ENCODE data around the gene NFATC2IP. TPM values are rescaled to one million over a fixed set of nuclear protein-coding genes. Genes with fewer than 3 reads are reported as not detected.

Gene NFATC2IP
- total RNA-seq, 4 donors from 2014 or later, result 26.4 to 65.3 (median 35.1) TPM

- Histone ChIP-seq H3K4me1 (peaks cover 5% of the 10 kb centered on the region), H3K4me3 (no peak overlapping the region), H3K27me3 (no peaks in the 10 kb centered on the region), H3K27ac (no peak overlapping the region), H3K36me3 (no peaks in the 10 kb centered on the region), H3K9me3 (no peaks in the 10 kb centered on the region)
- TF ChIP-seq POLR2AphosphoS5 (IDR thresholded peaks at IDR 0.05) (no peak), CTCF (IDR thresholded peaks at IDR 0.05) (no peak), EP300 (IDR thresholded peaks at IDR 0.05) (no peak), POLR2A (IDR thresholded peaks at IDR 0.05) (no peak)
- 82% methylated on average over 3 of the region's 3 CpGs for WGBS
- DNase-seq (ENCODE audit: low spot score in 2 of 2), result no peak
These were observed 20.5 kb upstream of the NFATC2IP start for GRCh38 chr16:28930203-28930602.

GRCh38 chr16:28930652-28931051 lies 20.1 kb upstream of the NFATC2IP start:
- Histone ChIP-seq H3K4me3 (no peak overlapping the region), H3K27ac (no peak overlapping the region), H3K27me3 (no peaks in the 10 kb centered on the region), H3K4me1 (peaks cover 5% of the 10 kb centered on the region), H3K9me3 (no peaks in the 10 kb centered on the region), H3K36me3 (no peaks in the 10 kb centered on the region)
- 97% methylated on average over 3 of the region's 3 CpGs for WGBS
- DNase-seq (ENCODE audit: low spot score in 2 of 2), result no peak
- no peak for TF ChIP-seq POLR2A (IDR thresholded peaks at IDR 0.05)
- no peak for TF ChIP-seq POLR2AphosphoS5 (IDR thresholded peaks at IDR 0.05)
- TF ChIP-seq EP300 (IDR thresholded peaks at IDR 0.05), result no peak
- TF ChIP-seq CTCF (IDR thresholded peaks at IDR 0.05), result no peak

DNA sequence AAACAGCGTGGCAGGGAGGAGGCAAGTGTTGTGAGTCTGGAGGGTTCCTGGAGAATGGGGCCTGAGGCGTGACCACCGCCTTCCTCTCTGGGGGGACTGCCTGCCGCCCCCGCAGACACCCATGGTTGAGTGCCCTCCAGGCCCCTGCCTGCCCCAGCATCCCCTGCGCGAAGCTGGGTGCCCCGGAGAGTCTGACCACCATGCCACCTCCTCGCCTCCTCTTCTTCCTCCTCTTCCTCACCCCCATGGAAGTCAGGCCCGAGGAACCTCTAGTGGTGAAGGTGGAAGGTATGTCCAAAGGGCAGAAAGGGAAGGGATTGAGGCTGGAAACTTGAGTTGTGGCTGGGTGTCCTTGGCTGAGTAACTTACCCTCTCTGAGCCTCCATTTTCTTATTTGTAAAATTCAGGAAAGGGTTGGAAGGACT lies 18.9 kb upstream of the NFATC2IP start, which contains the start of gene CD19:
CD19 (plus strand) TSS at position 171 of the 425 bp plus-strand sequence; CDS start at position 201, 30 bp downstream.
- WGBS, result 94% methylated on average over 10 of the region's 10 CpGs
- Histone ChIP-seq H3K27ac (no peak within 1 kb of the TSS), H3K36me3 (no peaks in the 10 kb centered on the region), H3K9me3 (no peaks in the 10 kb centered on the region), H3K27me3 (no peaks in the 10 kb centered on the region), H3K4me1 (peaks cover 3% of the 10 kb centered on the region), H3K4me3 (no peak within 1 kb of the TSS)
- DNase-seq (ENCODE audit: low spot score in 2 of 2), result no peak
- TF ChIP-seq POLR2AphosphoS5 (IDR thresholded peaks at IDR 0.05) (no peak), POLR2A (IDR thresholded peaks at IDR 0.05) (no peak), EP300 (IDR thresholded peaks at IDR 0.05) (no peak), CTCF (IDR thresholded peaks at IDR 0.05) (no peak)

DNA sequence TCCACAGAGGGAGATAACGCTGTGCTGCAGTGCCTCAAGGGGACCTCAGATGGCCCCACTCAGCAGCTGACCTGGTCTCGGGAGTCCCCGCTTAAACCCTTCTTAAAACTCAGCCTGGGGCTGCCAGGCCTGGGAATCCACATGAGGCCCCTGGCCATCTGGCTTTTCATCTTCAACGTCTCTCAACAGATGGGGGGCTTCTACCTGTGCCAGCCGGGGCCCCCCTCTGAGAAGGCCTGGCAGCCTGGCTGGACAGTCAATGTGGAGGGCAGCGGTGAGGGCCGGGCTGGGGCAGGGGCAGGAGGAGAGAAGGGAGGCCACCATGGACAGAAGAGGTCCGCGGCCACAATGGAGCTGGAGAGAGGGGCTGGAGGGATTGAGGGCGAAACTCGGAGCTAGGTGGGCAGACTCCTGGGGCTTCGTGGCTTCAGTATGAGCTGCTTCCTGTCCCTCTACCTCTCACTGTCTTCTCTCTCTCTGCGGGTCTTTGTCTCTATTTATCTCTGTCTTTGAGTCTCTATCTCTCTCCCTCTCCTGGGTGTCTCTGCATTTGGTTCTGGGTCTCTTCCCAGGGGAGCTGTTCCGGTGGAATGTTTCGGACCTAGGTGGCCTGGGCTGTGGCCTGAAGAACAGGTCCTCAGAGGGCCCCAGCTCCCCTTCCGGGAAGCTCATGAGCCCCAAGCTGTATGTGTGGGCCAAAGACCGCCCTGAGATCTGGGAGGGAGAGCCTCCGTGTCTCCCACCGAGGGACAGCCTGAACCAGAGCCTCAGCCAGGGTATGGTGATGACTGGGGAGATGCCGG lies 18.2 kb upstream of the NFATC2IP start:
- Histone ChIP-seq H3K4me3 (no peak overlapping the region), H3K36me3 (no peaks in the 10 kb centered on the region), H3K27me3 (no peaks in the 10 kb centered on the region), H3K27ac (no peak overlapping the region), H3K9me3 (no peaks in the 10 kb centered on the region), H3K4me1 (peaks cover 3% of the 10 kb centered on the region)
- DNase-seq (ENCODE audit: low spot score in 2 of 2), result no peak
- TF ChIP-seq POLR2A (IDR thresholded peaks at IDR 0.05), result no peak
- no peak for TF ChIP-seq POLR2AphosphoS5 (IDR thresholded peaks at IDR 0.05)
- no peak for TF ChIP-seq EP300 (IDR thresholded peaks at IDR 0.05)
- no peak for TF ChIP-seq CTCF (IDR thresholded peaks at IDR 0.05)
- WGBS, result 91% methylated on average over 20 of the region's 20 CpGs

GRCh38 chr16:28933171-28933570 lies 17.6 kb upstream of the NFATC2IP start:
- TF ChIP-seq CTCF (IDR thresholded peaks at IDR 0.05), result no peak
- no peak for TF ChIP-seq POLR2AphosphoS5 (IDR thresholded peaks at IDR 0.05)
- no peak for TF ChIP-seq EP300 (IDR thresholded peaks at IDR 0.05)
- no peak for TF ChIP-seq POLR2A (IDR thresholded peaks at IDR 0.05)
- no peaks in the 10 kb centered on the region for H3K36me3 ChIP-seq
- no peak overlapping the region for H3K27ac ChIP-seq
- H3K4me3 ChIP-seq, result no peak overlapping the region
- H3K27me3 ChIP-seq, result no peaks in the 10 kb centered on the region
- H3K4me1 ChIP-seq, result peaks cover 3% of the 10 kb centered on the region
- 83% methylated on average over 2 of the region's 8 CpGs for whole genome bisulfite sequencing
- no peaks in the 10 kb centered on the region for H3K9me3 ChIP-seq
- DNase-seq (ENCODE audit: low spot score in 2 of 2), result no peak

Data from suprapubic skin (tissue), 4 donors.